GM13976 (cell line): Measurements from ENCODE around the gene CLIP4.

ENCODE experiments used
- DNase-seq: peaks from one replicate; pipeline ENCODE4 v3.0.0; 2012; ENCODE audit warnings: low spot score
- in situ Hi-C: fragments of 300-500 bp; cut with MboI; formaldehyde crosslinking; loops from one replicate; pipeline ENCODE4 v1.12.0; 2022; ENCODE audit warnings: low sequenced_read_pairs, mixed read lengths, inconsistent platforms; ENCODE audit not compliant: unreplicated experiment
- TF ChIP-seq, protein P1 (sequence below): IDR thresholded peaks from 2 replicates; pipeline ENCODE4 v1.5.1; 2012; ENCODE audit warnings: borderline replicate concordance, mild to moderate bottlenecking; ENCODE audit not compliant: insufficient read depth; ENCODE audit errors: extremely low read depth, missing control alignments, control extremely low read depth

CLIP4 gene

DNA sequence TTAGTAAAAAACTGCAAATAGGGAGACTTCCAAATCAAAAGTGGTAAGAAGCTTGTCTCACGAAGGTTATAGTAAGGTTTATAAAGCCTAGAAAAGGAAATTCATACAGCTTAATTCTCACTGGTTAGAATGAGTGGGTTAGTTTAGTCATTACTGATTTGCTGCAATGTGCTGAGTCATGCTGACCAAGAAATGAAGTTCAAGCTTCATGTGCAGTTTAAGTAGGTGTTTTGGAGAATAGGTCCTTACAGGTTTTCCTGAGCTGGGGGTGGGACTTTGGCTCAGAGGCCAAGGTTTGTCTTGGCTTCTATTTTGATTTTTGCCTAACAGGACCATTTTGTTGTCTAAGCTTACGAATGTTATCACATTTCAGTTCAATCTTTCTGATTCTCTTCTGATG is 15.1 kb downstream of the CLIP4 start:
- in situ Hi-C loops = no loop called here
- TF ChIP-seq, protein P1, sequence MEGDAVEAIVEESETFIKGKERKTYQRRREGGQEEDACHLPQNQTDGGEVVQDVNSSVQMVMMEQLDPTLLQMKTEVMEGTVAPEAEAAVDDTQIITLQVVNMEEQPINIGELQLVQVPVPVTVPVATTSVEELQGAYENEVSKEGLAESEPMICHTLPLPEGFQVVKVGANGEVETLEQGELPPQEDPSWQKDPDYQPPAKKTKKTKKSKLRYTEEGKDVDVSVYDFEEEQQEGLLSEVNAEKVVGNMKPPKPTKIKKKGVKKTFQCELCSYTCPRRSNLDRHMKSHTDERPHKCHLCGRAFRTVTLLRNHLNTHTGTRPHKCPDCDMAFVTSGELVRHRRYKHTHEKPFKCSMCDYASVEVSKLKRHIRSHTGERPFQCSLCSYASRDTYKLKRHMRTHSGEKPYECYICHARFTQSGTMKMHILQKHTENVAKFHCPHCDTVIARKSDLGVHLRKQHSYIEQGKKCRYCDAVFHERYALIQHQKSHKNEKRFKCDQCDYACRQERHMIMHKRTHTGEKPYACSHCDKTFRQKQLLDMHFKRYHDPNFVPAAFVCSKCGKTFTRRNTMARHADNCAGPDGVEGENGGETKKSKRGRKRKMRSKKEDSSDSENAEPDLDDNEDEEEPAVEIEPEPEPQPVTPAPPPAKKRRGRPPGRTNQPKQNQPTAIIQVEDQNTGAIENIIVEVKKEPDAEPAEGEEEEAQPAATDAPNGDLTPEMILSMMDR = no peak
- DNase-seq = peak; percentile 28

DNA sequence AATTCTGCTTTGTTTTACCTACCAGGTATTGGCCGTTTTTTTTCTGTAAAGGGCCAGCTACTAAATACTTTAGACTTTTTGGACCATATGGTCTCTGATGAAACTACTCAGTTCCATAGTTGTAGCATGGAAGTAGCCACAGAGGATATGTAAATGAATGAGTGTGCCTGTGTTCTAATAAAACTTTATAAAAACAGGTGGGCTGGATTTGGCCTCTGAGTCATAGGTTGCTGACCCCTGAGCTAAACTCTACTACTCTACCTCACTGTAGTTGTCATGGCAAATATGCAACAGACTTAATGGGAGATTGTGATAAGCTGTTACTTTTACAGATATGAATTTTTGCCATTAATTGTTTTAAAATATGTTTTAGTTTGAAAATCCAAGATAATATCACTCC is 19.7 kb downstream of the CLIP4 start:
- DNase-seq = no peak
- in situ Hi-C loops = no loop called here
- TF ChIP-seq, protein P1 = no peak

DNA sequence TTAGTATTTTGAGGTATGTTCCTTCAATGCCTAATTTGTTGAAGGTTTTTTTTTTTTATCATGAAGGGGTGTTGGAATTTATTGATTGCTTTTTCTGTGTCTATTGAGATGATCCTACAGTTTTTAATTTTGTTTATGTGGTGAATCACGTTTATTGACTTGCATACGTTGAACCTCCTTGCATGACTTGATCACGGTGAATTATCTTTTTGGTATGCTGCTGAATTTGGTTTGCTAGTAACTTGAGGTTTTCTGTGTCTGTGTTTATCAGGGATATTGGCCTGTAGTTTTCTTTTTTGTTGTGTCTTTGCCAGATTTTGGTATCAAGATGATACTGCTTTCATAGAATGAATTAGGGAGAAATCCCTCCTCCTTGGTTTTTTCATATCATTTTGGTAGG is 23.9 kb downstream of the CLIP4 start:
- no peak for DNase-seq
- in situ Hi-C loops = no loop called here
- TF ChIP-seq, protein P1 = no peak

DNA sequence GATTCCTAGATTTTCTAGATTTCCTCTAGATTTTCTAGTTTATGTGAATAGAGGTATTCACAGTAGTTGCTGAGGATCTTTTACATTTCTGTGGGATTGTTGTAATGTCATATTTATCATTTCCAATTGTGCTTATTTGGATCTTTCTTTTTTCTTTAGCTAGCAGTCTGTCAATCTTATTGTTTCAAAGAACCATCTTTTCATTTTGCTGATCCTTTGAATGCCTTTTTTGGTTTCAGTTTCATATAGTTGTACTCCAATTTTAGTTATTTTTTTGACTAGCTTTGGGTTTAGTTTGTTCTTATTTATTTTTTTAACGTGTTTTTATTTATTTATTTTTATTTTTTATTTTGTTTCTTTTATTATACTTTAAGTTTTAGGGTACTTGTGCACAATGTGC is 24.5 kb downstream of the CLIP4 start:
- no peak for DNase-seq
- in situ Hi-C loops = no loop called here
- TF ChIP-seq, protein P1 = no peak

DNA sequence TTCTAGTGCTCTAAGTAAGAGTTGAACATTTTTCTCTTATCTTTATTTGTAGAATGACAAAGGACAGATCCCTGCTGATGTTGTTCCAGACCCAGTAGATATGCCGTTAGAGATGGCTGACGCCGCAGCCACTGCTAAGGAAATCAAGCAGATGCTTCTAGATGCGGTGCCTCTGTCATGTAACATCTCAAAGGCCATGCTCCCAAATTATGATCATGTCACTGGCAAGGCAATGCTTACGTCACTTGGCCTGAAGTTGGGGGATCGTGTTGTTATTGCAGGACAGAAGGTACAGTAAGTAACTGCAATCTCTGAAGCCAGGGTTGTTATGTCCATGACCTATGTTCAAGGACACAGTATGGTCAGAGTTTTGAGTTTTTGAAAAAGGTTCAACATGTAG is 28.4 kb downstream of the CLIP4 start:
- in situ Hi-C loops = no loop called here
- no peak for DNase-seq
- TF ChIP-seq, protein P1 = no peak

DNA sequence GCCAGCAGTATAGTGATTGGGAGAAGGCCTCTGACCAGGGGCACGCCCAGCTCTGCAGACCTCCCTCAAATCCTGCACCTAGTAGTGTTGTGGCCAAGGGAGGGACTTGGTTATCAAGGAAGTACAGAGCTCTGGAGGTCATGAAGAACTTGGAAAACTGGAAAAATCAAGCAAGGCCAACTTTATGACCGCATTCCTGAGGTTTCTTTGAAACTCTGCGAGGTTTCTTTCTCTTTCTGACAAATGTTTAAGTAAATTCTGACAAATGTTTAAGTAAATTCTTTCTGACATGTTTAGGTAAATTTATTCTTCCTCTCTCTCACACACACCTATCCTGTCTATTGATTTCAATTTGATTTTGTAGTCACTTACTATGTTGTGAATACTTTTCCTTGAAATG is 31.0 kb downstream of the CLIP4 start:
- in situ Hi-C loops = no loop called here
- no peak for DNase-seq
- TF ChIP-seq, protein P1 = no peak

DNA sequence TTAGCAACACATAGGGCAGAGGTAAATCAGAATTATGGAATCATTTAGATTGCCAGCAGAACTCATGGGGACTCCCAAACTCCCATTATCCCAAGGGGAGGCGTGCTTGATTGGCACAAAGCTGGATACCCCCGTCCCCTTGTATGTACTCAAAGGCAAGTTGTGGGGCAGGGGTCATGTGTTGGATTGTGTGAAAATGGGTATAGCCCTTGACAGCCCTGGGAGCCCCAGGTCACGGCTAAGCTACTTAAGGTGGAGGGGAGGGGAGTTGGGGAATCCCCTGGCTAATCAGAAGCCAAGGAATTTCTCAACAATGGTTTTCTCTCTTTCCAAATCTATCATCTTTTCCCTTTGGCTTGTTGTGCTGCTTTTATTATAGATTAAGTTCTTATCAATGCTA is 32.7 kb downstream of the CLIP4 start:
- in situ Hi-C loops = no loop called here
- DNase-seq = no peak
- TF ChIP-seq, protein P1 = no peak
